Spleen (tissue), 7 donors: ENCODE results near the gene VCL.

Experiments used
- POLR2A ChIP-seq, 3 donors: fragments of 450-650 bp; IDR thresholded peaks; one replicate each; pipeline ENCODE4 v1.5.1; 2017; ENCODE audit warnings: antibody characterized with exemption in 3 of 3, mild to moderate bottlenecking in 1 of 3
- TF ChIP-seq, protein P1 (sequence below), 11 experiments: fragments of 200-600 bp in 7 of 11; fragments of 450-650 bp in 4 of 11; sonication (generic) in 4 of 11; IDR thresholded peaks in 8 of 11; conservative IDR thresholded peaks in 3 of 11; 1 replicate in 7 of 11; 2 replicates in 4 of 11; pipeline versions ENCODE4 v1.4.0 to v1.8.0; 2016 to 2021; ENCODE audit warnings: antibody characterized with exemption in 11 of 11, inconsistent platforms in 4 of 11, mild to moderate bottlenecking in 1 of 11
- donor health status: DM: no; HTN: no; CAD: no; lungs with moderate emphysema.
- donor health status: DM: no; HTN: no; CAD: no.
- donor health status: DM: no; HTN: no; CAD: no.

DNA sequence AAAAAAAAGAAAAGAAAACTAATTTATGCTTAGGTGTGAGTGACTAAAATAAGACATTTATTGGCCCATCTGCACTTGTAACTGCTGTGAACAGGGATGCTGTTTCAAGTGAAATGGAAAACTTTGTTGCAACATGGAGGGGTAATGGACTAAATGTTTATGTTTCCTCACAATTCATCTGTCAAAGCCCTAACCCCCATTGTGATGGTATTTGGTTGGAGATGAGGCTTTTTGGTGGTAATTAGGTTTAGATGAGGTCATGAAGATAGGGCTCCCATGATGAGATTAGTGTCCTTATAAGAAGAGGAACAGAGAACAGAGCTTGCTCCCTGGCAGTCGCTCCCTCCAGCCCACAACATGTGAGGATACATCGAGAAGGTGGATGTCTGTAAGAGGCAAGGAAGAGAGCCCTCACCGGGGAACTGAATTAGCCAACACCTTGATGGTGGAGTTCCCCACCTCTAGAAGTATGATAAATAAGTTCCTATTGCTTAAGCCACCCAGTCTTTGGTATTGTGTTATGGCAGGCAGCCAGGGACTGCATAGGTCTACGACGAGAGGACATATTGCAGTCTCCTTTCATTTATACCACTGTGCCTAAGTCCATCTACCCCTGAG lies 28.6 kb upstream of the VCL start:
- TF ChIP-seq POLR2A (IDR thresholded peaks at IDR 0.05) = no peak
- TF ChIP-seq, protein P1, sequence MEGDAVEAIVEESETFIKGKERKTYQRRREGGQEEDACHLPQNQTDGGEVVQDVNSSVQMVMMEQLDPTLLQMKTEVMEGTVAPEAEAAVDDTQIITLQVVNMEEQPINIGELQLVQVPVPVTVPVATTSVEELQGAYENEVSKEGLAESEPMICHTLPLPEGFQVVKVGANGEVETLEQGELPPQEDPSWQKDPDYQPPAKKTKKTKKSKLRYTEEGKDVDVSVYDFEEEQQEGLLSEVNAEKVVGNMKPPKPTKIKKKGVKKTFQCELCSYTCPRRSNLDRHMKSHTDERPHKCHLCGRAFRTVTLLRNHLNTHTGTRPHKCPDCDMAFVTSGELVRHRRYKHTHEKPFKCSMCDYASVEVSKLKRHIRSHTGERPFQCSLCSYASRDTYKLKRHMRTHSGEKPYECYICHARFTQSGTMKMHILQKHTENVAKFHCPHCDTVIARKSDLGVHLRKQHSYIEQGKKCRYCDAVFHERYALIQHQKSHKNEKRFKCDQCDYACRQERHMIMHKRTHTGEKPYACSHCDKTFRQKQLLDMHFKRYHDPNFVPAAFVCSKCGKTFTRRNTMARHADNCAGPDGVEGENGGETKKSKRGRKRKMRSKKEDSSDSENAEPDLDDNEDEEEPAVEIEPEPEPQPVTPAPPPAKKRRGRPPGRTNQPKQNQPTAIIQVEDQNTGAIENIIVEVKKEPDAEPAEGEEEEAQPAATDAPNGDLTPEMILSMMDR (IDR thresholded peaks at IDR 0.05 in 8 of 11, conservative IDR thresholded peaks at IDR 0.05 in 3 of 11) = no peak
